NT2/D1 (cell line): ENCODE data around the gene CASP10.

Experiments
- SUZ12 ChIP-seq: IDR thresholded peaks from 2 replicates; pipeline ENCODE4 v1.6.1; 2011; ENCODE audit not compliant: insufficient read length, insufficient read depth; ENCODE audit errors: extremely low read depth
- ZNF274 ChIP-seq: IDR thresholded peaks from 2 replicates; pipeline ENCODE4 v1.6.1; 2011; ENCODE audit warnings: mild to moderate bottlenecking, low read depth, low read length

- TF ChIP-seq SUZ12: no peak
- TF ChIP-seq ZNF274: no peak
Observed at GRCh38 chr2:201194097-201194496, 11.2 kb downstream of the CASP10 start.
